ENCODE data around the gene ZMAT5.

Gene ZMAT5

GRCh38 chr22:29715705-29716104 lies 51.1 kb downstream of the ZMAT5 start:
- H3K9me3 Mint-ChIP-seq = no peaks in the 10 kb centered on the region
- peaks cover 10% of the 10 kb centered on the region for H3K4me1 Mint-ChIP-seq
- peaks cover 60% of the 10 kb centered on the region for H3K27me3 Mint-ChIP-seq
- DNase-seq (ENCODE audit: low spot score in 2 of 2) (no peak), ATAC-seq (replicated peaks; ENCODE audit: extremely low read depth, poor library complexity, severe bottlenecking) (no peak)
- peaks cover 7% of the 10 kb centered on the region for H3K36me3 Mint-ChIP-seq (ENCODE audit: insufficient read depth)
- H3K27ac Mint-ChIP-seq (ENCODE audit: low read depth) = no peak overlapping the region
- no peak overlapping the region for H3K4me3 Mint-ChIP-seq

GRCh38 chr22:29715240-29715639 lies 51.6 kb downstream of the ZMAT5 start:
- H3K4me3 Mint-ChIP-seq = no peak overlapping the region
- no peak for ATAC-seq (replicated peaks; ENCODE audit: extremely low read depth, poor library complexity, severe bottlenecking)
- H3K9me3 Mint-ChIP-seq = no peaks in the 10 kb centered on the region
- H3K27ac Mint-ChIP-seq (ENCODE audit: low read depth) = no peak overlapping the region
- peaks cover 60% of the 10 kb centered on the region for H3K27me3 Mint-ChIP-seq
- no peak for DNase-seq (ENCODE audit: low spot score in 2 of 2)
- peaks cover 7% of the 10 kb centered on the region for H3K36me3 Mint-ChIP-seq (ENCODE audit: insufficient read depth)
- H3K4me1 Mint-ChIP-seq = peaks cover 10% of the 10 kb centered on the region

- no peaks in the 10 kb centered on the region for H3K9me3 Mint-ChIP-seq
- peaks cover 49% of the 10 kb centered on the region for H3K27me3 Mint-ChIP-seq
- DNase-seq (ENCODE audit: low spot score in 2 of 2) = no peak
- no peak for ATAC-seq (replicated peaks; ENCODE audit: extremely low read depth, poor library complexity, severe bottlenecking)
- H3K36me3 Mint-ChIP-seq (ENCODE audit: insufficient read depth) = peaks cover 7% of the 10 kb centered on the region
- no peak overlapping the region for H3K4me3 Mint-ChIP-seq
- H3K27ac Mint-ChIP-seq (ENCODE audit: low read depth) = no peak overlapping the region
- no peaks in the 10 kb centered on the region for H3K4me1 Mint-ChIP-seq
Observed at GRCh38 chr22:29713156-29713727, 53.6 kb downstream of the ZMAT5 start.

GRCh38 chr22:29712119-29712518 lies 54.7 kb downstream of the ZMAT5 start:
- DNase-seq (ENCODE audit: low spot score in 2 of 2) (no peak), ATAC-seq (replicated peaks; ENCODE audit: extremely low read depth, poor library complexity, severe bottlenecking) (no peak)
- H3K27ac Mint-ChIP-seq (ENCODE audit: low read depth) = no peak overlapping the region
- peaks cover 7% of the 10 kb centered on the region for H3K36me3 Mint-ChIP-seq (ENCODE audit: insufficient read depth)
- H3K27me3 Mint-ChIP-seq = peaks cover 40% of the 10 kb centered on the region
- no peaks in the 10 kb centered on the region for H3K4me1 Mint-ChIP-seq
- H3K4me3 Mint-ChIP-seq = no peak overlapping the region
- no peaks in the 10 kb centered on the region for H3K9me3 Mint-ChIP-seq

GRCh38 chr22:29710922-29711593 lies 55.7 kb downstream of the ZMAT5 start:
- DNase-seq (ENCODE audit: low spot score in 2 of 2) = no peak
- Mint-ChIP-seq H3K4me3 (no peak overlapping the region), H3K27me3 (peaks cover 29% of the 10 kb centered on the region), H3K27ac (ENCODE audit: low read depth) (no peak overlapping the region), H3K4me1 (no peaks in the 10 kb centered on the region), H3K9me3 (no peaks in the 10 kb centered on the region), H3K36me3 (ENCODE audit: insufficient read depth) (peaks cover 6% of the 10 kb centered on the region)
- no peak for ATAC-seq (replicated peaks; ENCODE audit: extremely low read depth, poor library complexity, severe bottlenecking)

GRCh38 chr22:29710193-29710592 lies 56.6 kb downstream of the ZMAT5 start:
- H3K4me3 Mint-ChIP-seq = no peak overlapping the region
- ATAC-seq (replicated peaks; ENCODE audit: extremely low read depth, poor library complexity, severe bottlenecking) (no peak), DNase-seq (ENCODE audit: low spot score in 2 of 2) (no peak)
- peaks cover 6% of the 10 kb centered on the region for H3K36me3 Mint-ChIP-seq (ENCODE audit: insufficient read depth)
- no peaks in the 10 kb centered on the region for H3K4me1 Mint-ChIP-seq
- H3K9me3 Mint-ChIP-seq = no peaks in the 10 kb centered on the region
- H3K27ac Mint-ChIP-seq (ENCODE audit: low read depth) = no peak overlapping the region
- peaks cover 23% of the 10 kb centered on the region for H3K27me3 Mint-ChIP-seq

GRCh38 chr22:29707471-29707870 lies 59.3 kb downstream of the ZMAT5 start:
- H3K36me3 Mint-ChIP-seq (ENCODE audit: insufficient read depth) = peaks cover 3% of the 10 kb centered on the region
- no peak overlapping the region for H3K27ac Mint-ChIP-seq (ENCODE audit: low read depth)
- no peaks in the 10 kb centered on the region for H3K4me1 Mint-ChIP-seq
- ATAC-seq (replicated peaks; ENCODE audit: extremely low read depth, poor library complexity, severe bottlenecking) (no peak), DNase-seq (ENCODE audit: low spot score in 2 of 2) (no peak)
- no peaks in the 10 kb centered on the region for H3K9me3 Mint-ChIP-seq
- H3K4me3 Mint-ChIP-seq = no peak overlapping the region
- peaks cover 7% of the 10 kb centered on the region for H3K27me3 Mint-ChIP-seq

- no peak overlapping the region for H3K4me3 Mint-ChIP-seq
- DNase-seq (ENCODE audit: low spot score in 2 of 2) (no peak), ATAC-seq (replicated peaks; ENCODE audit: extremely low read depth, poor library complexity, severe bottlenecking) (no peak)
- H3K36me3 Mint-ChIP-seq (ENCODE audit: insufficient read depth) = peaks cover 3% of the 10 kb centered on the region
- H3K27me3 Mint-ChIP-seq = peaks cover 7% of the 10 kb centered on the region
- H3K9me3 Mint-ChIP-seq = no peaks in the 10 kb centered on the region
- no peak overlapping the region for H3K27ac Mint-ChIP-seq (ENCODE audit: low read depth)
- no peaks in the 10 kb centered on the region for H3K4me1 Mint-ChIP-seq
Observed at GRCh38 chr22:29707010-29707409, 59.8 kb downstream of the ZMAT5 start.

GRCh38 chr22:29706486-29706885 lies 60.3 kb downstream of the ZMAT5 start:
- DNase-seq (ENCODE audit: low spot score in 2 of 2) = no peak
- no peaks in the 10 kb centered on the region for H3K4me1 Mint-ChIP-seq
- H3K36me3 Mint-ChIP-seq (ENCODE audit: insufficient read depth) = peaks cover under 1% of the 10 kb centered on the region
- no peaks in the 10 kb centered on the region for H3K9me3 Mint-ChIP-seq
- no peak overlapping the region for H3K4me3 Mint-ChIP-seq
- ATAC-seq (replicated peaks; ENCODE audit: extremely low read depth, poor library complexity, severe bottlenecking) = no peak
- peaks cover 7% of the 10 kb centered on the region for H3K27me3 Mint-ChIP-seq
- no peak overlapping the region for H3K27ac Mint-ChIP-seq (ENCODE audit: low read depth)

GRCh38 chr22:29705651-29706050 lies 61.2 kb downstream of the ZMAT5 start:
- H3K4me3 Mint-ChIP-seq = no peak overlapping the region
- no peaks in the 10 kb centered on the region for H3K9me3 Mint-ChIP-seq
- H3K4me1 Mint-ChIP-seq = no peaks in the 10 kb centered on the region
- ATAC-seq (replicated peaks; ENCODE audit: extremely low read depth, poor library complexity, severe bottlenecking) = no peak
- peaks cover 7% of the 10 kb centered on the region for H3K27me3 Mint-ChIP-seq
- no peak overlapping the region for H3K27ac Mint-ChIP-seq (ENCODE audit: low read depth)
- no peaks in the 10 kb centered on the region for H3K36me3 Mint-ChIP-seq (ENCODE audit: insufficient read depth)
- no peak for DNase-seq (ENCODE audit: low spot score in 2 of 2)

- Mint-ChIP-seq H3K9me3 (no peaks in the 10 kb centered on the region), H3K36me3 (ENCODE audit: insufficient read depth) (no peaks in the 10 kb centered on the region), H3K4me1 (no peaks in the 10 kb centered on the region), H3K4me3 (no peak overlapping the region), H3K27me3 (peaks cover 7% of the 10 kb centered on the region), H3K27ac (ENCODE audit: low read depth) (no peak overlapping the region)
- ATAC-seq (replicated peaks; ENCODE audit: extremely low read depth, poor library complexity, severe bottlenecking) = no peak
- DNase-seq (ENCODE audit: low spot score in 2 of 2) = no peak
Observed at GRCh38 chr22:29704528-29705285, 62.1 kb downstream of the ZMAT5 start.

GRCh38 chr22:29703569-29704195 lies 63.1 kb downstream of the ZMAT5 start:
- Mint-ChIP-seq H3K4me1 (no peaks in the 10 kb centered on the region), H3K36me3 (ENCODE audit: insufficient read depth) (no peaks in the 10 kb centered on the region), H3K27ac (ENCODE audit: low read depth) (no peak overlapping the region), H3K4me3 (no peak overlapping the region), H3K27me3 (peaks cover 6% of the 10 kb centered on the region), H3K9me3 (no peaks in the 10 kb centered on the region)
- DNase-seq (ENCODE audit: low spot score in 2 of 2) (no peak), ATAC-seq (replicated peaks; ENCODE audit: extremely low read depth, poor library complexity, severe bottlenecking) (no peak)

Measured in central memory CD8-positive, alpha-beta T cell (primary cell).